Hepatocyte (in vitro differentiated cells): ENCODE measurements around the gene ASPHD2.

Experiments used
- EZH2 ChIP-seq: fragments of 200-600 bp; sonication (generic); IDR thresholded peaks from 2 replicates; pipeline ENCODE4 v1.6.1; 2016; ENCODE audit warnings: antibody characterized with exemption, mild to moderate bottlenecking, borderline replicate concordance
- TF ChIP-seq, protein P1 (sequence below): fragments of 200-600 bp; sonication (generic); IDR thresholded peaks from 2 replicates; pipeline ENCODE4 v1.5.1; 2016; ENCODE audit warnings: antibody characterized with exemption, mild to moderate bottlenecking; ENCODE audit not compliant: poor library complexity

DNA sequence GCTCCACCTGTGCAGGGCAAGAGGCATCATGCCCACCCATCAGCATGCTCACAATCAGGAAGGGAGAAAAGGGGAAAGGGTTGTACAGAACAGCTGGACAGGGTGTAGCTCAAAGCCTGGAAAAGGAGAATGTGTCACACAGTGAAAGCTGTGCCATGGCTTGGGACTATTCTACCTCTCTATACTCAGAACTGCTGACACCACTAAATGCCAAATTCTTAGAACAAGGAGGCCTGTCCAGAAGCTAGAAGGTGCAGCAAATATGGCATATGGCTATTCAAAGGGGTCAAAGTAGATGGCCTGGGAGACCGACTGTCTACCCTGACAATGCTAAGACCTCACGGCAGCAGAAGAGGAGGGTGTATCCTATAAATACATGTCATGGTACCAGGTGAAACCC, 41.7 kb downstream of the ASPHD2 start:
- TF ChIP-seq, protein P1, sequence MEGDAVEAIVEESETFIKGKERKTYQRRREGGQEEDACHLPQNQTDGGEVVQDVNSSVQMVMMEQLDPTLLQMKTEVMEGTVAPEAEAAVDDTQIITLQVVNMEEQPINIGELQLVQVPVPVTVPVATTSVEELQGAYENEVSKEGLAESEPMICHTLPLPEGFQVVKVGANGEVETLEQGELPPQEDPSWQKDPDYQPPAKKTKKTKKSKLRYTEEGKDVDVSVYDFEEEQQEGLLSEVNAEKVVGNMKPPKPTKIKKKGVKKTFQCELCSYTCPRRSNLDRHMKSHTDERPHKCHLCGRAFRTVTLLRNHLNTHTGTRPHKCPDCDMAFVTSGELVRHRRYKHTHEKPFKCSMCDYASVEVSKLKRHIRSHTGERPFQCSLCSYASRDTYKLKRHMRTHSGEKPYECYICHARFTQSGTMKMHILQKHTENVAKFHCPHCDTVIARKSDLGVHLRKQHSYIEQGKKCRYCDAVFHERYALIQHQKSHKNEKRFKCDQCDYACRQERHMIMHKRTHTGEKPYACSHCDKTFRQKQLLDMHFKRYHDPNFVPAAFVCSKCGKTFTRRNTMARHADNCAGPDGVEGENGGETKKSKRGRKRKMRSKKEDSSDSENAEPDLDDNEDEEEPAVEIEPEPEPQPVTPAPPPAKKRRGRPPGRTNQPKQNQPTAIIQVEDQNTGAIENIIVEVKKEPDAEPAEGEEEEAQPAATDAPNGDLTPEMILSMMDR: no peak
- no peak for TF ChIP-seq EZH2
